T-helper 2 cell treated with Interferon-gamma antibody and Interleukin-4, amounts not matched to agents 100 ng/mL and 5 ng/mL, for 36 hours (primary cell): ENCODE results near the gene SST. TPM values are rescaled to one million over a fixed set of nuclear protein-coding genes. Genes with fewer than 3 reads are reported as not detected.

Experiments used
- intact Hi-C: fragments of 100-400 bp; cut with micrococcal nuclease; formaldehyde crosslinking; loops from one replicate; pipeline ENCODE4 v1.15.1; 2023
- total RNA-seq: library from RNA; stranded (reverse); gene quantifications from 2 replicates; pipeline ENCODE4 v1.2.3, GENCODE V29; 2022

SST gene
- total RNA-seq, 1 donor from 2014 or later, result not detected

- intact Hi-C loops, result no loop called here
These were observed 33.7 kb downstream of the SST start for GRCh38 chr3:187636528-187636927.

- intact Hi-C loops, result no loop called here
These were observed 39.8 kb downstream of the SST start for GRCh38 chr3:187630404-187630803.

GRCh38 chr3:187629711-187630110, 40.5 kb downstream of the SST start:
- intact Hi-C loops, result no loop called here

- intact Hi-C loops, result no loop called here
These were observed 42.0 kb downstream of the SST start for GRCh38 chr3:187628169-187628568.

GRCh38 chr3:187626581-187626980, 43.6 kb downstream of the SST start:
- intact Hi-C loops, result no loop called here

- intact Hi-C loops, result no loop called here
These were observed 45.6 kb downstream of the SST start for GRCh38 chr3:187624588-187624987.

- intact Hi-C loops, result no loop called here
These were observed 46.8 kb downstream of the SST start for GRCh38 chr3:187623285-187623814.

- intact Hi-C loops, result no loop called here
These were observed 48.3 kb downstream of the SST start for GRCh38 chr3:187621881-187622280.

GRCh38 chr3:187619461-187619860, 50.7 kb downstream of the SST start:
- intact Hi-C loops, result no loop called here

Other genes with a start within 250 kb of the SST start
- not detected in 2 replicates for gene RTP2, start 32.2 kb upstream of the SST start, total RNA-seq
- gene BCL6, start 75.1 kb upstream of the SST start, total RNA-seq, result 11.5 and 12.8 TPM in 2 replicates